Tibial artery (tissue), 4 donors: ENCODE results near the gene WNK1.
"Not testable (repeated sequence)": the region's sequence is repeated elsewhere in the genome, so short reads cannot be mapped to it uniquely, and the experiment has no call there.

ENCODE experiments used
- DNase-seq, 2 donors: peaks; one replicate each; pipeline ENCODE4 v3.0.0-alpha.2; 2019
- H3K27ac ChIP-seq, 2 donors: fragments of 200-600 bp; sonication (generic) in 1 of 2; 1 replicate in 1 of 2; 2 replicates in 1 of 2; pipeline ENCODE4 v1.5.1; 2018 to 2019; ENCODE audit warnings: mild to moderate bottlenecking in 1 of 2
- H3K27me3 ChIP-seq, 2 donors: fragments of 200-600 bp; sonication (generic) in 1 of 2; one replicate each; pipeline versions ENCODE4 v1.5.1 to v1.6.0; 2016 to 2019
- H3K36me3 ChIP-seq, 3 donors: fragments of 200-600 bp; sonication (generic) in 2 of 3; one replicate each; pipeline ENCODE4 v1.5.1; 2016 to 2019; ENCODE audit warnings: mild to moderate bottlenecking in 2 of 3
- H3K4me1 ChIP-seq, 4 donors: fragments of 200-600 bp; sonication (generic) in 2 of 4; 1 replicate in 3 of 4; 2 replicates in 1 of 4; pipeline ENCODE4 v1.5.1; 2016 to 2019
- H3K4me3 ChIP-seq, 2 donors: fragments of 200-600 bp; sonication (generic) in 1 of 2; 1 replicate in 1 of 2; 2 replicates in 1 of 2; pipeline ENCODE4 v1.5.1; 2018 to 2019; ENCODE audit warnings: mild to moderate bottlenecking in 2 of 2
- H3K9me3 ChIP-seq, 3 donors: fragments of 200-600 bp; sonication (generic) in 1 of 3; one replicate each; pipeline ENCODE4 v1.5.1; 2016 to 2019
- intact Hi-C: fragments of 100-400 bp; cut with DNase I; formaldehyde crosslinking; loops from one replicate; pipeline ENCODE4 v1.15.0; 2023; ENCODE audit warnings: low total_unique reads
- TF ChIP-seq, protein P1 (sequence below), 2 experiments: fragments of 200-600 bp in 1 of 2; fragments of 450-650 bp in 1 of 2; IDR thresholded peaks; one replicate each; pipeline ENCODE4 v1.5.1; 2017 to 2019; ENCODE audit warnings: antibody characterized with exemption in 2 of 2, mild to moderate bottlenecking in 1 of 2, moderate library complexity in 1 of 2

The WNK1 gene

GRCh38 chr12:931591-931990 lies 179.2 kb downstream of the WNK1 start:
- Histone ChIP-seq H3K9me3 (no peaks in the 10 kb centered on the region), H3K27me3 (no peaks in the 10 kb centered on the region), H3K36me3 (peaks cover 46 to 58% (median 56%) of the 10 kb centered on the region in 3 donors), H3K4me3 (no peak overlapping the region), H3K27ac (no peak overlapping the region), H3K4me1 (no peaks in the 10 kb centered on the region)
- no peak for DNase-seq
- intact Hi-C loops, result no loop called here
- TF ChIP-seq, protein P1, sequence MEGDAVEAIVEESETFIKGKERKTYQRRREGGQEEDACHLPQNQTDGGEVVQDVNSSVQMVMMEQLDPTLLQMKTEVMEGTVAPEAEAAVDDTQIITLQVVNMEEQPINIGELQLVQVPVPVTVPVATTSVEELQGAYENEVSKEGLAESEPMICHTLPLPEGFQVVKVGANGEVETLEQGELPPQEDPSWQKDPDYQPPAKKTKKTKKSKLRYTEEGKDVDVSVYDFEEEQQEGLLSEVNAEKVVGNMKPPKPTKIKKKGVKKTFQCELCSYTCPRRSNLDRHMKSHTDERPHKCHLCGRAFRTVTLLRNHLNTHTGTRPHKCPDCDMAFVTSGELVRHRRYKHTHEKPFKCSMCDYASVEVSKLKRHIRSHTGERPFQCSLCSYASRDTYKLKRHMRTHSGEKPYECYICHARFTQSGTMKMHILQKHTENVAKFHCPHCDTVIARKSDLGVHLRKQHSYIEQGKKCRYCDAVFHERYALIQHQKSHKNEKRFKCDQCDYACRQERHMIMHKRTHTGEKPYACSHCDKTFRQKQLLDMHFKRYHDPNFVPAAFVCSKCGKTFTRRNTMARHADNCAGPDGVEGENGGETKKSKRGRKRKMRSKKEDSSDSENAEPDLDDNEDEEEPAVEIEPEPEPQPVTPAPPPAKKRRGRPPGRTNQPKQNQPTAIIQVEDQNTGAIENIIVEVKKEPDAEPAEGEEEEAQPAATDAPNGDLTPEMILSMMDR (IDR thresholded peaks at IDR 0.05), result no peak

DNA sequence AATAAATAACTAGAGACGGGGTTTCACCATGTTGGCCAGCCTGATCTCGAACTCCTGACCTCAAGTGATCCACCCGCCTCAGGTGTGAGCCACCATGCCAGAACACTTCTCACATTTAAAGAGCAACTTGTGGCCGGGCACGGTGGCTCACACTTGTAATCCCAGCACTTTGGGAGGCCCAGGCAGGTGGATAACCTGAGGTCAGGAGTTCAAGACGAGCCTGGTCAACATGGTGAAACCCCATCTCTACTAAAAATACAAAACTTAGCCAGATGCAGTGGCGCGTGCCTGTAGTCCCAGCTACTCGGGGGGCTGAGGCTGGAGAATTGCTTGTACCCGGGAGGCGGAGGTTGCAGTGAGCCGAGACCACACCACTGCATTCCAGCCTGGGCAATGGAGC lies 183.5 kb downstream of the WNK1 start:
- H3K9me3 ChIP-seq, H3K27ac ChIP-seq, H3K4me3 ChIP-seq, DNase-seq, intact Hi-C loops, H3K27me3 ChIP-seq, H3K4me1 ChIP-seq: not testable (repeated sequence)
- H3K36me3 ChIP-seq, result peaks cover 7 to 41% (median 25%) of the 10 kb centered on the region in 3 donors

DNA sequence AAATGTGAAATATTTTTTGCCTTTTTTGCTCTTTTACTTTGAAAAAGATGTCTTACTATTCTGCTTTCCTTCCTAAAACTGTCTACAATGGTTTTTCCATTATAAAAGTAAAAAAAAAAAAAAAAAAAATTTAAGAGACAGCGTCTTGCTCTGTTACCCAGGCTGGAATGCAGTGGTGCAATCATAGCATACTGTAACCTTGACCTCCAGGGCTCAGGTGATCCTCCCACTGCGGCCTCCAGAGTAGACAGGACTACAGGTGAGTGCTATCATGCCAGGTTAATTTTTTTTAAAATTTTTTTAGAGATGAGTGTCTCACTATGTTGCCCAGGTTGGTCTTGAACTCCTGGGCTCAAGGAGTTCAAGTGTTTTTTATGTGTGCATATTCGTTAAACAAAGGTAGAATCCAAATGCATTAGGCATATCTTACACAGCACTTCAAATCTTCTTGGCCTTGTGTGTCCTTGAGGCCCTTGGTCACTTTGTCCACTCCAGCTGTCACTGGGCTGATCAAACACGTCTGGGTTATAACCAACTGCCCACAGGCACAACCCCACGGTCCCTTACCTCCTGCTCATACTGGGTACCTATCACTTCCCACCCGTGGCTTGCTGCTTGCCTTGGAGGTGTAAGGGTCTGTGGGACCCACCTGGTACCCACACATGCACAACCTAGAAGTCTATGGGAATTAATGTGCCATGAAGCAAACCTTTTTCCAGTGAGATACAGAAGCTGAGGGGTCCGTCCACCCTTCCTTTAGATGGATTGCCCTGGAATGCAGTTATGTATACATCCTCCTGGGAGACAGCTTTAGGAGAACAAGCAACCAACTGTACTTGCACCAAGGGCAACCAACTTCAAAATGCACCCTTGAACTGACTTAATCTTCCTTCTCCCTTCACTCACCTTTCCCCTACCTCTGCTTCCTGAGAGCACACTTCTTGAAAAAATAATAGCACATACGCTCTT lies 184.3 kb downstream of the WNK1 start:
- no peaks in the 10 kb centered on the region for H3K4me1 ChIP-seq
- no peak overlapping the region for H3K4me3 ChIP-seq
- TF ChIP-seq, protein P1 (IDR thresholded peaks at IDR 0.05), result no peak
- intact Hi-C loops, result no loop called here
- no peaks in the 10 kb centered on the region for H3K9me3 ChIP-seq
- DNase-seq, result no peak
- H3K36me3 ChIP-seq, result peaks cover 0 to 33% (median 17%) of the 10 kb centered on the region in 3 donors
- H3K27me3 ChIP-seq, result no peaks in the 10 kb centered on the region
- H3K27ac ChIP-seq, result no peak overlapping the region

DNA sequence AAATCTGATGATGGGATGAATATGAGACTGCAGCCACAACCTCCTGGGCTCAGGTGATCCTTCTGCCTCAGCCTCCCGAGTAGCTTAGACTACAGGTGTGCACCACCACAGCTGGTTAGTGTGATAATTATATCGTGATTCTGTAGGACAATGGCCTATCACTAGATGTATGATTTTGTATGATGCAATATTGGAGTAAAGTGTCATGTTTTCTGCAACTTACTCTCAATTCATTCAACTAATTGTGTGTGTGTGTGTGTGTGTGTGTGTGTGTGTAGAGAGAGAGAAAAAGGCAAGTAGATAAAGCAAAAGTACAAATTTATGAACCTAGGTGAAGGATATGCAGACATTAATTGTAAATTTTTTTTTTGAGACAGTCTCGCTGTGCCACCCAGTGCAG lies 186.4 kb downstream of the WNK1 start:
- DNase-seq, result no peak

GRCh38 chr12:943051-943450 lies 190.7 kb downstream of the WNK1 start:
- no peak for DNase-seq
- Histone ChIP-seq H3K9me3 (no peaks in the 10 kb centered on the region), H3K27me3 (no peaks in the 10 kb centered on the region), H3K4me3 (no peak overlapping the region), H3K27ac (no peak overlapping the region), H3K36me3 (peaks cover 0 to 23% (median 19%) of the 10 kb centered on the region in 3 donors), H3K4me1 (peaks cover 0 to 13% (median 0%) of the 10 kb centered on the region in 4 donors)
- intact Hi-C loops, result no loop called here
- TF ChIP-seq, protein P1 (IDR thresholded peaks at IDR 0.05), result no peak

More for the DNA sequence above, 186.4 kb downstream of the WNK1 start:
- Histone ChIP-seq H3K27ac (no peak overlapping the region), H3K9me3 (no peaks in the 10 kb centered on the region), H3K27me3 (no peaks in the 10 kb centered on the region), H3K4me1 (no peaks in the 10 kb centered on the region), H3K36me3 (peaks cover 0 to 27% (median 16%) of the 10 kb centered on the region in 3 donors), H3K4me3 (no peak overlapping the region)
- TF ChIP-seq, protein P1 (IDR thresholded peaks at IDR 0.05), result no peak
- intact Hi-C loops, result no loop called here

- TF ChIP-seq, protein P1 (IDR thresholded peaks at IDR 0.05), result no peak
- Histone ChIP-seq H3K27ac (no peak overlapping the region), H3K27me3 (no peaks in the 10 kb centered on the region), H3K4me3 (no peak overlapping the region), H3K4me1 (peaks cover 0 to 22% (median 7%) of the 10 kb centered on the region in 4 donors), H3K36me3 (peaks cover 0 to 19% (median 18%) of the 10 kb centered on the region in 3 donors), H3K9me3 (no peaks in the 10 kb centered on the region)
- no peak for DNase-seq
- intact Hi-C loops, result no loop called here
Observed at GRCh38 chr12:944211-944610, 191.8 kb downstream of the WNK1 start.
